Measurements from ENCODE around the gene SLIT3.
A peak's percentile ranks its signal among the peaks of the same experiment; 100 is the strongest.

DNA sequence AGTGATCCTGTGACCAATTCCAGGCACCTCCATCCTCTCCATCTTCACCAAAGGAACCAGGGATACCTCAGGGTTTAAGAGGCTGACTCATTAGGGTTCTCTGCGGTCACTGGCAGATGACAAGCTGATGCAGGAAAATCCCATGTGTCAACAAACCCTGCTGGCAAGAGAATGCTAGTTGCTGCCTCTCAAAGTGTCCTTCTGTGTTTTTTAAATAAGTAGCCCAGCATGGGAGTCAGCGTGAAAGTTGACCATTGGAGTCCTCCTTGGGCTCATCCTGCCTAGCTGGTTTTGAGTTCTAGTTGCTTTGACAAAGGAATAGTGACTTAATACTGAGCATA lies 200.2 kb downstream of the SLIT3 start:
- TF ChIP-seq CTCF (IDR thresholded peaks at IDR 0.05), result no peak
- peak in 1 of 3 donors; percentile 49 for TF ChIP-seq POLR2AphosphoS5 (IDR thresholded peaks at IDR 0.05)
- no peak for TF ChIP-seq POLR2A (IDR thresholded peaks at IDR 0.05)

All from suprapubic skin (tissue), 4 donors.